ENCODE data around the gene ABCC11.

- TF ChIP-seq CTCF (IDR thresholded peaks at IDR 0.05) = no peak
- TF ChIP-seq EZH2 (IDR thresholded peaks at IDR 0.05; ENCODE audit: borderline replicate concordance, insufficient read depth, low read depth, low read length, poor library complexity, severe bottlenecking) = no peak
These were observed 89.0 kb downstream of the ABCC11 start for GRCh38 chr16:48158296-48158695.
